Erythroblast (primary cell): Measurements from ENCODE around the gene SLC39A3.

ENCODE experiments used
- DNase-seq, 2 experiments: peaks; one replicate each; lab custom pipeline; 2025; lab: John Stamatoyannopoulos, UW
- GATA1 ChIP-seq: IDR thresholded peaks from 2 replicates; pipeline ENCODE4 v1.6.1; 2011; ENCODE audit warnings: low read depth, mild to moderate bottlenecking, control low read depth, low read length, moderate library complexity
- POLR2A ChIP-seq: IDR thresholded peaks from 2 replicates; pipeline ENCODE4 v1.6.1; 2011; ENCODE audit warnings: mild to moderate bottlenecking, low read length

SLC39A3 gene, protein sequence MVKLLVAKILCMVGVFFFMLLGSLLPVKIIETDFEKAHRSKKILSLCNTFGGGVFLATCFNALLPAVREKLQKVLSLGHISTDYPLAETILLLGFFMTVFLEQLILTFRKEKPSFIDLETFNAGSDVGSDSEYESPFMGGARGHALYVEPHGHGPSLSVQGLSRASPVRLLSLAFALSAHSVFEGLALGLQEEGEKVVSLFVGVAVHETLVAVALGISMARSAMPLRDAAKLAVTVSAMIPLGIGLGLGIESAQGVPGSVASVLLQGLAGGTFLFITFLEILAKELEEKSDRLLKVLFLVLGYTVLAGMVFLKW

DNA sequence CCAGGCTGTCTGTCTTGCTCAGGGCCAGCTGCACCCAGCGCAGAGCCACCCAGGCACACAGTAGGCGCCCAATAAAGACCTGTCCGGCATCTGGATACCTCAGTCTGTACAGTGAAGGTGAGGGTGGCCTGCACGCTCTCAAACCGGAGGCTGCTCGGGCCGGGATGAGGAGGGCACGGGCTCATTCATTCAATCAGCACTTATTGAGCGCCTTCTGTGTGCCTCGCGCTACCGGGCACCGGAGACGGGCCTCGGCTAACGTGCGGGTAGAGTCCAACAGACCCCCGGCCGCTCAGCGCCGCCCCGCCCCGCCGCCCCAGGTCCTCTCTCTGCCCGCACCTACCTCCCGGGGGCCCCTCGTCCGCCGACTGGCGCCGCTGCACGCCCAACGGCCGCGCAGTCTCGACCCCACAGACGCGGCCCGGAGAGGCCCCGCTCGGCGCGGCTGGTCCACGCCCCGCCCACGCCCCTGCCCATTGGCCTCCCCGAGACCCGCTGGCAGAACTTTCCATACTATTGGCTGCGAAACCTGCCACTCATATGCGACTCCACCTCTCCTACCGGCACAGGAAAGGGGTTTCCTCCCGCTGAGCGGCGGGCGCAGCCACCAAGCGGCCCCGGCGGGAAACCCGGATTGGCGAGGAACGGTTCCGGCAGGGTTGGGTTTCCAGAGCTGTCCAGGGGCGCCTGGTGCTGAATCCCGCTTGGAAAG is at the start of gene SLC39A3:
TSS of gene SLC39A3 (minus strand) at position 416 of the 712 bp plus-strand sequence. CDS start 2,760 bp downstream, outside the sequence.
- peak; percentile 99 for DNase-seq
- TF ChIP-seq POLR2A, result peak; percentile 40
- TF ChIP-seq GATA1, result no peak

DNA sequence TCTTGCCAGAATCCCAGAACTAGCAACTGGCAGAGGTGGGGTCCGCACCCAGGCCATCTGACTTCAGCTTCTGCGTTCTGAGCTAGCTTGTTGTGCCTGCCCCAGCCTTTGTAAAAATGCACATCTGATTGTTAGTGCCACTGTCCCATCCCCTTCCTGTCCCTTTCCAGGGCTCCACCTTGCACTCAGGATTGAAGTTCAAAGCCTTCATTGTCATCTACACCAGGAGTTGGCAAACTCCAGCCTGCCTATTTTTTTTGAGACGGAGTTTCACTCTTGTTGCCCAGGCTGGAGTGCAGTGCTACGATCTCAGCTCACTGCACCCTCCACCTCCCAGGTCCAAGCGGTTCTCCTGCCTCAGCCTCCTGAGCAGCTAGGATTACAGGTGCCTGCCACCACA is 48.4 kb upstream of the SLC39A3 start:
- TF ChIP-seq GATA1 (no peak), POLR2A (no peak)
- DNase-seq, result no peak

- no peak for TF ChIP-seq POLR2A
- TF ChIP-seq GATA1, result no peak
- DNase-seq, result no peak
Observed at GRCh38 chr19:2787115-2787514, 47.3 kb upstream of the SLC39A3 start.

DNA sequence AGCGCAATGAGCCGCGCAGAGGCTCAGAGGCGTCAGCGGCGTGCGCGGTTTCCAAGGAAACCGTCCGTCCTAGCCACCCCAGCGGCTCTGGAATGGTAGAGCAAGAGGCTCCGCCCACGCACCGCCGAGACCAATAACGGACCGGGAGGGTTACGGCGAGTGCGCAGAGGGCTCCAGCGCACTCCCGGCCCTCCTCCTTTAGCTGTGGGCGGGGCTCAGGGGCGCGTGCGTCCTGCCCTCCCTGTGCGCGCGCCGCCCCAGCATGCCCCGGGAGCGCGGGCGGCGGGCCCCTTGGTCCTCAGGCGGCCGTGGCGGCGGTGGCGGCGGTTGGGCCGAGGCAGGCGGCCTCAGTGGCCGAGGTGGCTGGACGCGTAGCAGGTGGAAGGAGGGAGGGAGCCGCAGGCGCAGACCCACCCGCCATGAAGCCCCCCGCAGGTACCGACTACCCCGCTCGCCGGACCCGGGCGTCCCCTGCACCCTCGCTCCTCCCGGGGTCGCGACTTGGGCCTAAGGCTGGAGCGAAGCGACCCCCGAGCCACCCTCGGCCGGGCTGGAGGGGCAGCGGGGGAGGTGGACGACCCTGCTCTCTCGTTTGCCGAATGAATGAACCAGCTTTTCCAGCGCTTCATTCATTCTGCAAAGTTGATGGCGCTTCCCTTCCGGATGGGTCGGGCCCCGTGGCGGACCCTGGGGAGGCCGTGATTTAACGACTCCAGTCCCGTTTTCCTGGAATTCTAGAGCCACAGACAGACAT is 45.6 kb upstream of the SLC39A3 start, which contains the start of gene THOP1:
TSS of gene THOP1 (plus strand) at position 260 of the 754 bp plus-strand sequence. CDS start at position 420, 160 bp downstream.
- TF ChIP-seq GATA1, result no peak
- TF ChIP-seq POLR2A, result peak; percentile 81
- DNase-seq, result peak; percentile 99

DNA sequence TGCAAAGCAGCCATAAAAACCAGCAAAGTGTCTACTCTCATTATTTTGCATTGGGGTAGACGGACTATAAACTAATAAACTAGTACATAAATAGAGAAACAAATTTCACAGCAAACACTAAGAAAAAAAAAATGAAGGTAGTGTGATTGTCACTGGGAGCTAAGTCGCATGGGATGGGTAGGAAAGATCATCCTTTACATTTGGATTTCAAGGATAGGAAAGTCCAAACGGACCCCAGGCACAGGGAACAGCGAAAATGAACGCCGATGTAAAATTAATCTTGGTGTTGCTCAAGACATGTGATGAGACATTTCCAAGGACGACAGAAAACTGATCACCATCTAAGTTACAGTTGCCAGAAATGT is 43.9 kb upstream of the SLC39A3 start:
- no peak for TF ChIP-seq GATA1
- no peak for TF ChIP-seq POLR2A
- DNase-seq, result no peak

GRCh38 chr19:2782936-2783780 is 43.3 kb upstream of the SLC39A3 start, which contains the start of gene SGTA:
TSS of gene SGTA (minus strand) at chr19:2783273. CDS start at chr19:2769068, 14,205 bp downstream.
- TF ChIP-seq GATA1, result no peak
- peak; percentile 85 for TF ChIP-seq POLR2A
- peak; percentile 99 for DNase-seq

DNA sequence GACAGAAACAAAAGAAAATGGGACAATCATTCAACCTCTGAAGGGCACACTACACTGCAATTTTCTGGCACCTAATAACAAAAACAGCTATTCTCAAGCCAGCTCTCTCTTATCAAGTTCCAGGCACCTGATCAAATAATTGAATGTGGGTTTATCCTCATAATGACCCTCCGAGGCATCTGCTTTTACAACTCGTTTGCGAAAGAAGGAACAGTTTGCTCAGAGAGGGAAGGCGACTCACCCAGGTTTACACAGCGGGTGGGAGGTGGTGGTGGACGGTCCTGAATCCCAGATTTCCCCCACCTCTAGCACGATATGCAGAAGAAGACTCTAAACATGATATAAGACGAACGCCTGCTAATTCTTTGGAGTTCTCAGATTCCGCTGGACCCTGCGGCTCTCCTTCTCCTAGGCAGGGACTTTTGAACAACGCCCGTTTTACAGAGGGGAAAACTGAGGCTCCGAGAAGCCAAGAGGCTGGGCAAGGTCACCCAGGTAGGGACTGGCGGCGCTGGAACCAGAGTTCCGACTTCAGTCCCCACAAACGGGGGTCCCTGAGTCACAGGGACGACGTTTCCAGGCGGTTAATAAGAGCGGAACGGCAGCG is 42.6 kb upstream of the SLC39A3 start:
- TF ChIP-seq GATA1 (no peak), POLR2A (no peak)
- peak; percentile 59 to 65 for DNase-seq

GRCh38 chr19:2780284-2780683 is 40.5 kb upstream of the SLC39A3 start:
- no peak for TF ChIP-seq POLR2A
- TF ChIP-seq GATA1, result no peak
- no peak for DNase-seq

DNA sequence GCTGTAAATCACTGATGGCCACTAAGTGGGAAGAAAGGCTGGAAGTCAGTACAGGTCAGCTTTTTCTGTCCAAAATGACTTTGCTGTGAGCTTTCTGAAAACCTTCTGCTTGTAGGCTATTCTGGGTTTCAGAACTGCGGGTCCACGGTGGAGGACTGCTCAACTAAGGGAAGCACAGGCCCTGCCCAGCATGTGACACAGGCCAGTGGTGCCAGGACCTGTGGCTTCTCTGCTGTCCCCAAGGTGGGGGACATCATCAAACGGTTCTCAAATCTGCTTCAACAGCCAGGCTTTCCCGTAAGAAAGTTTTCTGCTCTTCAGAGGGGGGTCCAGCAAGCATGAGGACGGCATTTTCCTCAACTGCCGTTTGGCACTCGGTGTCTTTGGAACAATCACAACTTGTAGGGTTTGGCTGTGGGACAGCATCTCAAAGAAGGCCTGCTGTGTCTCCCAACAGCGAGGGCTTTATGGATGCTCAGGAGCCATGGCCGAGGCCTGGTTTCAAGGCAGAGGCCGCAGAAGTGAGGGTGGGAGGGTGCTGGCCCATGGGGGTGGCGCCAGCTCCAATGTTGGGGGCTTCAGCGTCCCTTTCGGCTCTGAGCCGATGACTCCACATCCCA is 39.4 kb upstream of the SLC39A3 start:
- no peak for DNase-seq
- no peak for TF ChIP-seq GATA1
- TF ChIP-seq POLR2A, result no peak

- TF ChIP-seq GATA1, result no peak
- TF ChIP-seq POLR2A, result no peak
- no peak for DNase-seq
Observed at GRCh38 chr19:2777952-2778683, 38.3 kb upstream of the SLC39A3 start.

GRCh38 chr19:2775556-2776430 is 36.0 kb upstream of the SLC39A3 start:
- TF ChIP-seq POLR2A (no peak), GATA1 (no peak)
- peak; percentile 70 to 87 for DNase-seq
